ENCODE data around the gene CFAP97D2.

Gene CFAP97D2

GRCh38 chr13:114179087-114179658, at the start of gene CFAP97D2:
TSS of gene CFAP97D2 (plus strand) at chr13:114179257. CDS start at chr13:114179331, 74 bp downstream.
- no peak for TF ChIP-seq CTCF (IDR thresholded peaks at IDR 0.05)

- no peak for TF ChIP-seq CTCF (IDR thresholded peaks at IDR 0.05)
Measured at GRCh38 chr13:114129649-114130062, 49.4 kb upstream of the CFAP97D2 start.

GRCh38 chr13:114130131-114130836, 48.8 kb upstream of the CFAP97D2 start:
- no peak for TF ChIP-seq CTCF (IDR thresholded peaks at IDR 0.05)

- no peak for TF ChIP-seq CTCF (IDR thresholded peaks at IDR 0.05)
Measured at GRCh38 chr13:114130837-114131582, 48.0 kb upstream of the CFAP97D2 start.

GRCh38 chr13:114131583-114132418, 47.3 kb upstream of the CFAP97D2 start:
- no peak for TF ChIP-seq CTCF (IDR thresholded peaks at IDR 0.05)

GRCh38 chr13:114132419-114133121, 46.5 kb upstream of the CFAP97D2 start, which contains the start of gene RASA3:
TSS of gene RASA3 (minus strand) at chr13:114132623. CDS start at chr13:114132489, 134 bp downstream.
- no peak for TF ChIP-seq CTCF (IDR thresholded peaks at IDR 0.05)
